HG03378 (cell line): ENCODE results near the gene AGFG2.
"Not testable (repeated sequence)": the region's sequence is repeated elsewhere in the genome, so short reads cannot be mapped to it uniquely, and the experiment has no call there.

Source experiments
- ATAC-seq: cut with Tn5 transposase; IDR thresholded peaks from one replicate; pipeline ENCODE4 v1.9.1; 2021; ENCODE audit warnings: mild to moderate bottlenecking, moderate library complexity; ENCODE audit not compliant: unreplicated experiment

The AGFG2 gene, protein sequence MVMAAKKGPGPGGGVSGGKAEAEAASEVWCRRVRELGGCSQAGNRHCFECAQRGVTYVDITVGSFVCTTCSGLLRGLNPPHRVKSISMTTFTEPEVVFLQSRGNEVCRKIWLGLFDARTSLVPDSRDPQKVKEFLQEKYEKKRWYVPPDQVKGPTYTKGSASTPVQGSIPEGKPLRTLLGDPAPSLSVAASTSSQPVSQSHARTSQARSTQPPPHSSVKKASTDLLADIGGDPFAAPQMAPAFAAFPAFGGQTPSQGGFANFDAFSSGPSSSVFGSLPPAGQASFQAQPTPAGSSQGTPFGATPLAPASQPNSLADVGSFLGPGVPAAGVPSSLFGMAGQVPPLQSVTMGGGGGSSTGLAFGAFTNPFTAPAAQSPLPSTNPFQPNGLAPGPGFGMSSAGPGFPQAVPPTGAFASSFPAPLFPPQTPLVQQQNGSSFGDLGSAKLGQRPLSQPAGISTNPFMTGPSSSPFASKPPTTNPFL

DNA sequence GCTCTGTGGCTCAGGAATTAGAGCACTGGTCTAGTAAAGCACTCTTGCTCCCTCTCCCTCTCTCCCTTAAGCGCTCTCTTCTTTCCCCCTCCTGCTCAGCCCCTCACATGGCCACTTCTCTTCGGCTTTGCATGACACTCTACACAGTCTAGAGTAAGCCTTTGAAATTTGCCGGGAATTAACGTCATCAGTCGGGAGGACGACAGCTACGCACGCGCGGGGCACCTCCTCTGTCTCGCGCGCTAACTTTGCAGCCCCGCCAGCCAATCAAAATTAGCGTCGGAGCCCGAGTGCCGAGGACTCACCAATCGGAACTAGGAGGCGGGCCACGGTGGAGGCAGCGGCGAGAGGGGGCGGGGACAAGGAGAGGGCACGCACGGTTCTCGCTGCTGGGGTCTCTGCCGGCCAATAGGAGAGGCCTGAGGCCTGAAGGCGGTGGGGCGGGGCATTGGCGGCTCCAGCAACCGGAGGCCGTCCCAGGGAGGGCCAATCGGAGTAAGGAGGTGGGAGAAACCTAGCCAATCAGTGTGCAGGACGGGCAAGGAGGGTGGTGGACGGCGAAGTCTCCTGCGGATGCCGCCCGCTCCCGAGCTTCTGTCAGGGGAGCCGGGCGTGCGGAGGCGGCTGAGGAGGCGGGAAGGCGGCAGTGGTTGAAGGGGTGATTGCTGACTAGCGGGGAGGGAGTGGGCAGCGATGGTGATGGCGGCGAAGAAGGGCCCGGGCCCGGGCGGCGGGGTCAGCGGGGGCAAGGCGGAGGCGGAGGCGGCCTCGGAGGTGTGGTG lies at the start of gene AGFG2:
AGFG2 (plus strand) TSS at position 550 of the 782 bp plus-strand sequence; CDS start at position 694, 144 bp downstream.
- peak; percentile 91 for ATAC-seq

DNA sequence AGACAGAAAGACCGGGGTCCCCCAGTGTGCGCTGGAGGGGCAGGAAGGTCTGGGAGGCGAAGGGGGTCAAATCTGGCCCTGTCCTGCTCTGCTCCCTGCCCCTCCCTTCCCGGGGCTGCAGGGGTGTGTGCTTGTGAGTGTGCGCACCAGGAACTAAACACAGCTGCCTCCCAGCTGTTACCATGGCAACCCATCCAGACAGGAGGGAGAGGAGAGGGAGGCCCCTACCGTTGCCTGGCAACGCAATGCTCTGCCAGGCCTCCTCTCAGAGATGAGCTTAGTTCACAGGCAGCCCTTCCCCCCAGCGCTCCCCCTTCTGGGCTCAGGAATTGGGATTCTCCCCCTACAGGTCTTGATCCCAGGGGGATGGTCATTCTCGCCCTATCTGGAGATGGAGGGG lies 49.2 kb upstream of the AGFG2 start:
- ATAC-seq = no peak

DNA sequence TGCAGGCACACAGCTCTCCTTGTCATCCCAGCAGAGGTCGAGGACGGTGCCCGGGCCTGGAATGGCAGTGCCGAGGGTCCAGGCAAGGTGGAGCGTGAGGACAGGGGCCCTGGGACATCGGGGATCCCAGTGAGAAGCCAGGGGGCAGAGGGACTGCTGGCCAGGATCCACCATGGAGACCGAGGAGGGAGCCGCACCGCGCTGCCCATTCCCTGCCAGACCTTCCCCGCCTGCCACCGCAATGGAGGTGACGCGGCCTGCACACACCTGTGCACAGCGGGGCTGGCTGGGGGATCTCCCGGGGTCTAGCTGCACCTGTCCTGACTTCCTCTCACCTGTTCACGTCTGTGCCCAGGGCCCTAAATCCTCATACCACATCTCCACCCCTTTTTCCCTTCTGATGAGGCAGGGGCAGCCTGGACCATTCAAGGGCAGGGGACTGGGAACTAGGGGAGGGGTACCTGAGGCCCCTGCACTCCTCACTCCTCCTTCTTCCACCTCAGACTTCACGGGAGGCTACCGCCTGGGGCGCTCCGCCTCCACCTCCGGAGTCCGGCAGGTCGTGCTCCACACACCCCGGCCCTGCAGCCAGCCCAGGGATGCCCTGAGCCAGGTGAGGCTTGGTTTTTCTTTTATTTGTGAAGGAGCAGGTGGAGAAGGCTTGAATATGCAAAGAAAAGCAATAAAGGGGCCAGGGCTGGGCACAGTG lies 48.4 kb upstream of the AGFG2 start:
- ATAC-seq = no peak

DNA sequence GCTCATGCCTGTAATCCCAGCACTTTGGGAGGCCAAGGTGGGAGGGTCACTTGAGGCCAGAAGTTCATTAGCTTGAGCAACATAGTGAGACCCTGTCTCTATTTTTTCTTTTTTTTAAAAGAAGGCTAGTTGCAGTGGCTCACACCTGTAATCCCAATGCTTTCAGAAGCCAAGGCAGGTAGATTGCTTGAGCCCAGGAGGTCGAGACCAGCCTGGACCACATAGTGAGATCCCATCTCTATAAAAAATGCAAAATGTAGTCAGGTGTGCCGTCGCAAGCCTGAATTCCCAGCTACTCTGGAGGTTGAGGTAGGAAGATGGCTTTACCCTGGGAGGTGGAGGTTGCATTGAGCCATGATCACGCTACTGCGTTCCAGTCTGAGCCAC lies 47.8 kb upstream of the AGFG2 start:
- no peak for ATAC-seq

DNA sequence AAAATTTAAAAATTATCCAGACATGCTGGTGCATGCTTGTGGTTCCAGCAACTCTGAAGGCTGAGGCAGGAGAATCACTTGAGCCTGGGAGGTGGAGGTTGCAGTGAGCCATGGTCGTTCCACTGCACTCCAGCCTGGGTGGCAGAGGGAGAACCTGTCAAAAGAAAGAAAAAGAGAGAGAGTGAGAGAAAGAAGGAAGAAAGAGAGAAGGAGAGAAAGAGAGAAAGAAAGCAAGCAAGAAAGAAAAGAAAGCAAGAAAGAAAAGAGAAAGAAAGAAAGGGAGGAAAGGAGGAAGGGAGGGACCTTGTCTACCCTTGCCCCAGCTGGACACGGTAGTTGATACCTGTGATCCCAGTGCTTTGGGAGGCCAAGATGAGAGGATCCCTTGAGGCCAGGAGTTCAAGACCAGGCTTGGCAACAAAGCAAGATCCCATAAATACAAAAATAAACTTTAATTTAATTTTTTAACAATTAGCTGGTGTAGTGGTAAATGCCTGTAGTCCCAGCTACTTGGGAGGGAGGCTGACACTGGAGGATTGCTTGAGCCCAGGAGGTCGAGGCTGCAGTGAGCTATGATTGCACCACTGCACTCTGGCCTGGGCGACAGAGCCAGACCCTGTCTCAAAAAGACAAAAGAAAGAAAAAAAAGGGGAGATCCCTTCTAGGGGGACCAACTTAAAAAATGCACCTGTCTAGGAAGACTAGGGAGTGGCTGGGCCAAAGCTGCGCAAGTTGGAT lies 46.1 kb upstream of the AGFG2 start:
- ATAC-seq = no peak

DNA sequence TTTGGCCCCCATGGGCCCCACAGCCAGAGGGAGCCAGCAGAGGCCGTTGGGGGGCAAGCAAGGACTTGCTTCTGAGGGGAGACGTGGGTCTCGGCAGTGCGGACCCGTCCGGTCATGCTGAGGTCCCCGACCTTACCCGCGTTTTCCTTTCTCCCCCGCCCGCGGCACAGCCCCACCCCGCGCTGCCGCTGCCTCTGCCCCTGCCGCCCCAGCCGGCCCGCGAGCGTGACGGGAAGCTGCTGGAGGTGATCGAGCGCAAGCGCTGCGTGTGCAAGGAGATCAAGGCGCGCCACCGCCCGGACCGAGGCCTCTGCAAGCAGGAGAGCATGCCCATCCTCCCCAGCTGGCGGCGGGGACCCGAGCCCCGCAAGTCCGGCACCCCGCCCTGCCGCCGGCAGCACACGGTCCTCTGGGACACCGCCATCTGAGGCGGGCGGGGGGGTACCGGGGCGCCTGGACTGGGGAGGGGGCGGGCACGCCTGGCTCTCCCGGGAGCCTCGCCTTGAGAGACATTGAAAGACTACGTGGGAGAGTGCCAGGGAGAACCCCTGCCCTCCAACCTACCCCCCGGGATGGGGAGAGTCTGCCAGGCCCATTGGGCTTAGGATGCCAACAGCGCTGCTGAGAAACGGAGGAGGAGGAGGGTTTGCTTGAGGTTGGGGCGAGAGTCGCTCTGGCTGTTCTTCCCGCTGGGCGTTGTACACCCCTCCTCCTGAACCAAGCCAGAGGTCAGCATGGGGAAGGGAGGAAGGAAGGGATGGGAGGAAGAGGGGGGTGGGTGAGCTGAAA lies 45.3 kb upstream of the AGFG2 start:
- no peak for ATAC-seq

DNA sequence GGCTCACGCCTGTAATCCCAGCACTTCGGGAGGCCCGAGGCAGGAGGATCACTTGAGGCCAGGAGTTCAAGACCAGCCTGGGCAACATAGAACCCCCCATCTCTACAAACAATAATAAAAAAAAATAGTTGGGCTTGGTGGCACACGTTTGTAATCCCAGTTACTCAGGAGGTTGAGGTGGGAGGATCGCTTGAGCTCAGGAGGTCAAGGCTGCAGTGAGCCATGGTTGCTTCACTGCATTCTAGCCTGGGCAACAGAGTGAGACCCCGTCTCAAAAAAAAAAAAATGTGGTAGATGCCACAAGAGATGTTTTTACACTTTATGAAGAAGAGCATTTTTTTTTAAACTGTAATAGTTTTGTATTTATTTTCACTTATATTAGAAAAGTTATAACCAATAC lies 42.5 kb upstream of the AGFG2 start:
- ATAC-seq = no peak

DNA sequence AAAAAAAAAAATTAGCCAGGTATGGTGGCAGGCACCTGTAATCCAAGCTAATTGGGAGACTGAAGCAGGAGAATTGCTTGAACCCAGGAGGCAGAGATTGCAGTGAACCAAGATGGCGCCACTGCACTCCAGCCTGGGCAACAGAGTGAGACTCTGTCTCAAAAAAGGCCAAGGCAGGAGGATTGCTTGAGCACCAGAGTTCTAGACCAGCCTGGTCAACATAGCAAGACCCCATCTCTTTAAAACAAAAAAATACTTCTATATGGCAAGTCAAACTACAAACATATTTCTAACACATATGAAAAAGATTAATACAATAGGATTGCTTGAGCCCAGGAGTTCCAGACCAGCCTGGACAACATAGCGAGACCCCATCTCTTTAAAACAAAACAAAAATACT lies 38.3 kb upstream of the AGFG2 start:
- not testable (repeated sequence) for ATAC-seq

DNA sequence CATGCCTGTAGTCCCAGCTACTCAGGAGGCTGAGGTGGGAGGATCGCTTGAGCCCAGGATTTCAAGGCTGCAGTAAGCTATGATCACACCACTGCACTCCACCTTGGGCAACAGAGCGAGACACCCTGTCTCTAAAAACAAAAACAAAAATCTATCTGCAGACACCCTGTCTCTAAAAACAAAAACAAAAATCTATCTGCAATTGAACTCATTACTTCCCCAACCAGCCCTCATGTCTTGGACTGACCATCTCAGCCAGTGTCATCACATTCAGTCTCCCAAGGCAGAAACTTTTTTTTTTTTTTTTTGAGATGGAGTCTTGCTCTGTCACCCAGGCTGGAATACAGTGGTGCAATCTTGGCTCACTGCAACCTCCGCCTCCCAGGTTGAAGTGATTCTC lies 35.0 kb upstream of the AGFG2 start:
- ATAC-seq = not testable (repeated sequence)

DNA sequence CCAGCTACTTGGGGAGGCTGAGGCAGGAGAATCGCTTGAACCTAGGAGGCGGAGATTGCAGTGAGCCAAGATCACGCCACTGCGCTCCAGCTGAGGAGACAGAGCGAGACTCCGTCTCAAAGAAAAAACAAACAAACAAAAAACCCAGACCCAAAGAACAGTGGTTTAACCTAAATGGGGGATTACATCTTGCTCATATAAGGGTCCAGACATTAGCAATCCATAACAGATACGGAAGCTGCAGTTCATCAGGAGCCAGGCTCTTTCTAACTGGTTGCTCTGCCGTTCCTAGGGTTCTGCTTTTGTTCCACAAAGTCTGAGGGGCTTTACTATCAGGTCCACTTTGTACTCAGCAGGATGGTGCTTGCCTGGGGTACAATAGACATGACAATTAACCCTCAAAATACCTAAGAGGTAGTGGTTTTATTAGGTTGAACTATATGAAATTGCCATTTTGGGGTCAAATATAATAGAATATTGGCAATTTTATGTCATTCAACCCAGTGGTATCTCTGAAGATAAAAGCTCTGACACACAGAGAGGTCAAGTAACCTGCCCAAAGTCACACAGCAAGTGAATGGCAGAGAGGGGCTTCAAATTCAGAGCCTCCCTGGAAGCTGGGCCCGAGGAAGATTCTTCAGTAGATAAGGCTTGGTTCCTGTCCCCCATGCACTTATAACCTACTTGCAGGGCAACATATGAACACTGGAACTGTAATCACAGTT lies 34.0 kb upstream of the AGFG2 start:
- ATAC-seq = no peak

DNA sequence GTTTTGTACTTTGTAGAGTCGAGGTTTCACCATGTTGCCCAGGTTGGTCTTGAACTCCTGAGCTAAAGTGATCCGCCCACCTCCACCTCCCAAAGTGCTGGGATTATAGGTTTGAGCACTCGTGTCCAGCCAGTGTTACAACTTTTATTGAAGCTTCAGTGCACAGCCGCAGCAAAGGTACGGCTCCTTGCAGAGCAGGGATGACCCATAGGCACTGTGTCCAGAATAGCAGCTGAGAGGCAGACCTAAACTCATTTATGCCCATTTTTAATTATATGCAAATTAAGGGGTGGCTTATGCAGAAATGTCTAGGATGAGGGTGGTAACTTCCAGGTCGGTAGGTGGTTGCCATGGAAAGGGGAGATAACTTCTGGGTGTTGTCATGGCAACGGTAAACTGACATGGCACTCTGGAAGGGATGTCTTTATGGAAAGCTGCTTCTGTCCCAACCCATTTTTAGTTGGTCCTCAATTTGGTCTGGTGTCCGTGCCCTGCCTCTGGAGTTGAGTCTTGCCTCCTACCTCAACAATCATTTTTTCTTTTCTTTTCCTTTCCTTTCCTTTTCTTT lies 32.6 kb upstream of the AGFG2 start:
- no peak for ATAC-seq

DNA sequence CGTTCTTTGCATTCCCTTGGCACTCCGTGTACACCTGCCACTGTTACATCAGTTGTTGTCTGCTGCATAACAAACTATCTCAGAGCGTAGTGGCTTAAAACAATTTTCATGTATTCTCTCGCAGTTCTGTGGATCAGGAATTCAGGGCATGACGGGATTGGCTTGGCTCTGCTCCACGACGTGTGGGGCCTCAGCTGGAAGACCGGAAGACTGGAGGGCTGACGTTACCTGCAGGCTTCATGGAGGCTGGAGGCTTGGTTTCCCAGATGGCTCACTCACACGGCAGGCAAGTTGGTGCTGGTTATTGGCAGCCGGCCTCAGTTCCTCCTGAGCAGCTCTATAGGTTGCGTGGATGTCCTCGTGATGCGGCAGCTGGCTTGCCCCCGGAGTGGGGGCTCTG lies 29.8 kb upstream of the AGFG2 start:
- no peak for ATAC-seq

DNA sequence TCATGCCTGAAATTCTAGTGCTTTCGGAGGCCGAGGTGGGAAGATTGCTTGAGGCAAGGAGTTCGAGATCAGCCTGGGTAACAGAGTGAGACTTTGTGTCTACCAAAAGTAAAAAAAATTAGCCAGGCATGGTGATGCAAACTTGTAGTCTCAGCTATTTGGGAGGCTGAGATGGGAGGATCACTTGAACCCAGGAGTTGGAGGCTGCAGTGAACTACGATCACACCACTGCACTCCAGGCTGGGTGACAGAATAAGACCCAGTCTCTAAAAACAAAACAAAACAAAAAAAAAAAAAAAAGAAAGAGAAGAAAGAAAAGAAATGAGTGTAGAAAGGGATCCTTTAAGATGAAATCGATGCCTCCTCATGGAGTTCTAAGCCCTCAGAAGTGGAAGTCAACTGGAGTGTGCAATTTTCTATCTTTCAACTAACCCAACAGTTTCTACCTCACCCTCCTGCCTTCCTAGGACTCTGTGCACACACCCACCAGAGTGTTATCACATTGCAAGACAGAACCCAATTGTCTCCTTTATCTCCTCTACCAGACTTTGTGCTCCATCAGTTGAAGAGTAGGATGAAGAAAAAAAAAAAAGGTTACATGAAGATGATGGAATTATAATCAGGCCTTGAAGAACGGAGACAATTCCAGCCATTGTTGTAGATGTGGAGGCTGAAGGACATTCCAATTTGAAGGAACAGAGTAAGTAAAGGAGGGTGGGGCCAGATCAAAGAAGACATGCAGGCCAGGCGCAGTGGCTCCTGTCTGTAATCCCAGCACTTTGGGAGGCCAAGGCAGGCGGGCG lies 28.4 kb upstream of the AGFG2 start:
- no peak for ATAC-seq

DNA sequence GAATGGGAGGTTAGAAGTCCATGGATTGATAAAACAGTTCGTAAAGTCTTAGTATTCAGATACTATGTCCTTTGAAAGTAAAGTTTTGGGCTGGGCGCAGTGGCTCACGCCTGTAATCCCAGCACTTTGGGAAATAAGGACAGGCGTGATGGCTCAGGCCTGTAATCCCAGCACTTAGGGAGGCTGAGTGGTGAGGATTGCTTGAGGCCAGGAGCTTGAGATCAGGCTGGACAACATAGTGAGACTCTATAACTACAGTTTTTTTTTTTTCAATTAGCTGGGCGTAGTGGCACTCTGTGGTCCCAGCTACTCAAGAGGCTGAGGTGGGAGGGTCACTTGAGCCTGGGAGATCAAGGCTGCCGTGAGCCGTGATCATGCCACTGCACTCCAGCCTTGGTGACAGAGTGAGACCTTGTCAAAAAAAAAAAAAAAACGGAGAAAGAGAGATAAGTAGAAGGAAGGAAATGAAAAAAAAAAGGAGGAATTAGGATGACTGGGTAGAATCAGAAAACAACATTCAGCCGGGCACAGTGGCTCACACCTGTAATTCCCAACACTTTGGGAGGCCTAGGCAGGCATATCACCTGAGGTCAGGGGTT lies 25.7 kb upstream of the AGFG2 start:
- ATAC-seq = no peak

DNA sequence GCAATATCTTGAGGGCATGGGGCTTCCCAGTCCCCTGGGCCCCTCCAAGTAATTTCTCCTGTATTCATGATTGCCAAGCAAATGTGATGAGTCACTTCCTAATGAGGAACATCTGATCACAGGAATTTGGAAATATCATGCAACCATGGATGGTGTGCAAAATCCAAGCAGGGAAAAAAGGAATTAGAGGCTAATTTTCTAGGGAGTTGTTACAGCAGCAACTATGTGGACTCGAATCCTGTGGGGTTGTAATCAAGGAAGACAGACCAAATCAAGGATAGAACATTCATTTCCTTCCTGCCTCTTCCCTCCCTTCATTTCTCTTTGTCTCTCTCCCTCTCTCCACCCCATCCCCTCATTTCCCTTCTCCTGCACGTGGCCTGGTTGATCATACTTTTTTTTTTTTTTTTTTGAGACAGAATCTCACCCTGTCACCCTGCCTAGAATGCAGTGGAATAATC lies 23.9 kb upstream of the AGFG2 start:
- no peak for ATAC-seq

DNA sequence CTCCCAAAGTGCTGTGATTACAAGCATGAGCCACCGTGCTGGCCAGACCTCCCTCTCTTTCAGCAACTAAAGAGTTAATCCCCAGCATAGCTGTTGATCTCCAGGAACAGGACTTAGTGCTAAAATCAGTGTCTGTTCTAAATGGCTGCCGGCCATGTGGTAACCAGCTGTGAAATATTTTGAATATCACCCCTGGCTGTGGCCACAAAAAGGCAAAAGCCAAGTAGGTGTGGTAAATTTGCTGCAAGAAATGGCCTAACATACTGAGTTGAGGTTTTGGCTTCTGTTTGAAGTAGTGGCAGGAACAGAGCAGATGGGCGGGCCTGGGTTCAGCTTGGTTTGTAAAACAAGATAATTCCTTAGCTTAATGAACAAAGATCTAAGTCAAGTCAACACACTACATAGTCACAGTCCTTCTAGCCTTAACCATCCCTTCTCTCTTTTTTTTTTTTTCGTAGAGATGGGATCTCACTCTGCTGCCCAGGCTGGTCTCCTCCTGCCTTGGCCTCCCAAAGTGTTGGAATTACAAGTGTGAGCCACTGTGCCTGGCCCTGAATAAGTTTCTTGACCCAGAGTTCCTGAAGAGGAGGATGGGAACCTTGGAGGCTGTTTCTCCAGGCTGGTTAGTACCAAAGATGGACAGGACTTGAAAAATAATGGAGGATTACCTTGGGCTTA lies 22.7 kb upstream of the AGFG2 start:
- no peak for ATAC-seq

DNA sequence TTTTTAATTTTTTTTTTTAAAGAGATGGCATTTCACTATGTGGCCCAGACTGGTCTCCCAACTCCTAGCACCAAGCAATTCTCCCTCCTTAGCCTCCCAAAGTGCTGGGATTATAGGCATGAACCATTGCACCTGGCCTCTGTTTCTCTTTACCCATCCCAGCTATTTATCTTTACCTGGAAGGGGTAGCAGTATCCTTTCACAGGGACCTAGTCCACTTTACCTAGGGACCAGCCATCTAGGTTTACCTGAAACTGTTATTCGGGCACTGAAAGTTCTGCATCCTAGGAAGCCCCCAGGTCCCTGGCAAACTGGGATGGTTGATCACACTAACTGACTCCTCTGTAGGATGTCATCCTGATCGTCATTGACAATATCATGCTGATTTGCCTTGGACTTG lies 21.7 kb upstream of the AGFG2 start:
- no peak for ATAC-seq
